MG63 (cell line): Measurements from ENCODE around the gene FAM47E. TPM values are rescaled to one million over a fixed set of nuclear protein-coding genes. Genes with fewer than 3 reads are reported as not detected.
"Not testable (repeated sequence)": the region's sequence is repeated elsewhere in the genome, so short reads cannot be mapped to it uniquely, and the experiment has no call there.

Source experiments
- DNase-seq: peaks from one replicate; pipeline ENCODE4 v3.0.0-alpha.2; 2020
- H3K27me3 ChIP-seq: fragments of 250-450 bp; sonication (Bioruptor Pico); 2 replicates; pipeline ENCODE4 v1.5.1; 2020; ENCODE audit warnings: mild to moderate bottlenecking, moderate library complexity
- H3K36me3 ChIP-seq: fragments of 250-450 bp; sonication (Bioruptor Pico); 2 replicates; pipeline ENCODE4 v1.5.1; 2020; ENCODE audit warnings: mild to moderate bottlenecking, moderate library complexity
- H3K4me3 ChIP-seq: fragments of 250-450 bp; sonication (Bioruptor Pico); 2 replicates; pipeline ENCODE4 v1.5.1; 2020; ENCODE audit warnings: mild to moderate bottlenecking, moderate library complexity
- H3K9me3 ChIP-seq: fragments of 250-450 bp; sonication (Bioruptor Pico); 2 replicates; pipeline ENCODE4 v1.5.1; 2020; ENCODE audit warnings: mild to moderate bottlenecking, moderate library complexity
- total RNA-seq: library from RNA; depleted of rRNA; stranded (reverse); fragments of >200 nt; shearing (Covaris generic); gene quantifications from 2 replicates; pipeline ENCODE4 v1.2.3, GENCODE V29; 2014; ENCODE audit warnings: low replicate concordance

FAM47E gene
- total RNA-seq, 1 experiment from 2014 or later, result 0.16 TPM

DNA sequence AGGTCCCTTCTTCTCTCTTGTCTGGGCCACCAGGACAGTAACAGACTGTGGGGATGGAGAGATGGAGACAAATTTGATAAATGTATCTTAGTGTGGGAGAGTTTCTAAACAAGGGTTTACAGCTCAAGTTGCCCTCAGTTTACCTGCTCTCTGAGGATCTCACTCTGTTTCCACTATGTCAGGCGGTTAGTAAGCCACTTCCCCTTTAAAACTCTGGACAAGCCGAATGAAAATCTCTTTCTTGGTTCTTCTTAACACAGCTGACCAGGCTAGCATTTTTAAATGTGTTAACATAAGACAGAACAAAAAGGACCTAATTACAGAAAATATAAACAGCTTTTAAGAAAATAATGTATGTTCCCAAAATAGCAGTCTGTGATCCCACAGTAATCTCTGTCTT, 35.0 kb upstream of the FAM47E start:
- Histone ChIP-seq H3K4me3 (no peak overlapping the region), H3K27me3 (no peaks in the 10 kb centered on the region), H3K9me3 (no peaks in the 10 kb centered on the region), H3K36me3 (no peaks in the 10 kb centered on the region)
- DNase-seq, result no peak

DNA sequence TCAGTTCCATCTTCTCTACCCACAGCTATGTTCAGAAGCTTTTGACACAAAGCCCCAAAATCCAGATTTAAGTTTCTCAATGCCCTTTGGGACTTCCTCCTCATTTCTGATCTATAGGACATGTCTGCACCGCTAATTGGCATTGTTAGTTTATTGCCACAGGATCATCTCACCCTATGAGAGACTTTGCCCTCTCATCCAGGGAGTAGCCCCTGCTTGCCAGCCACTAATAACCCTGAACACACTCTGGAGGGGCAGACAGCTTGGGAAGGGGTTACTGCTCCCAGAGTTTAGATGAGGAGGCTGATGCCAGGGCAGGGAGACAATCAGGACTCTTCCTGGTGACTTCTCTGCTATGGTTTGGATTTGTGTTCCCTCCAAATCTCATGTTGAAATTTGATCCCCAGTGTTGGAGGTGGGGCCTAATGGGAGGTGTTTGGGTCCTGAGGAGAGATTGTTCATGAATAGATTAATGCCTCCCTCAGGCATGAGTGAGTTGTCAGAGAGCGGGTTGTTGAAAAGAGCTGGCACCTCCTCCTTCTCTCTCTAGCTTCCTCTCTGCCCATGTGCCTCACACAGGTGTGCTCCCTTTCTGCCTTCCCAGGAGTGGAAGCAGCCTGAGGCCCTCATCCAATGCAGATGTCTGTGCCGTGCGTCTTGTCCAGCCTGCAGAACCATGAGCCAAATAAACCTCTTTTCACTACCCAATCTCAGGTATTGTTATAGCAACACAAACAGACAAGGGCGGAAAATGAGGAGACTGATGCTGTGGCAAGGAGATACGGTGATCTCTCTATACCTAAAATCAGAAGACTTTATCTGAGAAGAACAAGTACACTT, 34.3 kb upstream of the FAM47E start:
- Histone ChIP-seq H3K4me3 (no peak overlapping the region), H3K36me3 (no peaks in the 10 kb centered on the region), H3K27me3 (no peaks in the 10 kb centered on the region), H3K9me3 (no peaks in the 10 kb centered on the region)
- DNase-seq, result no peak

DNA sequence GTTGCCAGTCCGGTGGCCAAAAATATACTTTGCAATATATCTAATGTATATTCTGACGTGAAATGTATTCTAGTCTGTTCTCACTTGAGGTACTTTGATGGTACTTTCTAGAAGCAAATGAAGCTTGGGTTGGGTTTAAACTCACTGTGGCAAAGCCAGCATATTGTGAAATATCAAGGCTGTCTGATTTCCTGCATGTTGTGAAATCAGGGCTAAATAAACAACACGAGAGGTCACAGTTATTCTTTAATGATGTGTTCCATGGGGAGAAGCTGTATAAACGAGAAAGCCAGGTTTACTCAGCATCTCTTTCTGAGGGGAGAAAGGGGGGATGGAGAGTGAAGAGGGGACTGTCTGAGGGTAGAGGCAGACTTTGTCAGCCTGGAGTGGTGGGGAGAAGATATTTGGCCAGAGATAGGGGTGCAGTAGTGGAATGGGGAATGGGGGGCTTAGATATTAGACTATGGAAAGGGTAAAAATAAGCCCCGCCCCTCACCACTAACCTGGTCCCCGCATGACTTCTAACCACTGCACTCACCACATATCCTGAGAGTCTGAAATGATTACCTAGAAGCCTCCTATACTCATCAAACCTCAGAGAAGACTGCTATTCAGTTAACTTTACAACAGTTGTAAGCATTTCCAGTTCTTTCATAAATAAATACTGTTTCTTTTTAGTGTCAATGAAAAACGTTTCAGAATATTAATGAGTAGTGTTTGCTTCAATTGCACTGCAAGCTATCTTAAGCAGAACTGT, 32.0 kb upstream of the FAM47E start:
- Histone ChIP-seq H3K9me3 (no peaks in the 10 kb centered on the region), H3K4me3 (no peak overlapping the region), H3K27me3 (no peaks in the 10 kb centered on the region), H3K36me3 (no peaks in the 10 kb centered on the region)
- no peak for DNase-seq

DNA sequence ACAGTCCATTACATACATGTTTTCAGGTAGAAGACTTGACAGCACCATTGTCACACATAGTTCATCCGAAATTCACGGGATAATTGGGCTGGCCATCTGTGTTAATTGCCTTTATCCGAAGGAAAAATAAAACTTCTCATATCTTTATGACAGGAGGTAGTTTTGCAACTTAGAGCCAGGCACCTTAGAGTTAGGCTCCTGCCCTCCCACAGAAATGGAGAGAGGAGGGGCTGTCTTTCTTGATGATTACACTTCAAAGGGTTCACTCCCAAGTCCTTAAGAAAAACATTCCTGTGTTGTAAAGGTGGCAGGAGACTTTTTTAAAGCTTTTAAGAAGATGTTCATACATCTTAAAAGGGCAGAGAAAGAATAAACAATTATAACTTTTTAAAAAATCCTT, 27.4 kb upstream of the FAM47E start:
- H3K9me3 ChIP-seq, result no peaks in the 10 kb centered on the region
- H3K4me3 ChIP-seq, result no peak overlapping the region
- H3K36me3 ChIP-seq, result no peaks in the 10 kb centered on the region
- DNase-seq, result no peak
- H3K27me3 ChIP-seq, result no peaks in the 10 kb centered on the region

DNA sequence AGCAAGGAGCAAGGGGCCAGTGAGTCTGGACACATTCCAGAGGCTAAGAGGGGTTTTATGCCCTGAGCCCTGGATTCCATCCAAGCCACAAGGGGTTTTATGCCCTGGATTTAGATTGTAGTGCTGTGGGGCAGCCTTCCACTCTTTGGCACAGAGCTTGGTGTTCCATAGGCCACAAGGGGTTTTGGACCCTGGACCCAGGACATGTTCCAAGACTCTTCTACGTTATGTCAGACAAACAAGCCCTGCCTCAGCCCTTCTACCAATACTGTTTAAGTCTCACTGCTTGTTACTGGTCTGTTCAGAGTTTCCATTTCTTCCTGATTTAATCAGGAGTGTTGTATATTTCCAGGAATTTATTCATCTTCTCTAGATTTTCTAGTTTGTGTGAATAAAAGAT, 25.1 kb upstream of the FAM47E start:
- Histone ChIP-seq H3K4me3 (no peak overlapping the region), H3K9me3 (no peaks in the 10 kb centered on the region), H3K27me3 (no peaks in the 10 kb centered on the region), H3K36me3 (no peaks in the 10 kb centered on the region)
- no peak for DNase-seq

DNA sequence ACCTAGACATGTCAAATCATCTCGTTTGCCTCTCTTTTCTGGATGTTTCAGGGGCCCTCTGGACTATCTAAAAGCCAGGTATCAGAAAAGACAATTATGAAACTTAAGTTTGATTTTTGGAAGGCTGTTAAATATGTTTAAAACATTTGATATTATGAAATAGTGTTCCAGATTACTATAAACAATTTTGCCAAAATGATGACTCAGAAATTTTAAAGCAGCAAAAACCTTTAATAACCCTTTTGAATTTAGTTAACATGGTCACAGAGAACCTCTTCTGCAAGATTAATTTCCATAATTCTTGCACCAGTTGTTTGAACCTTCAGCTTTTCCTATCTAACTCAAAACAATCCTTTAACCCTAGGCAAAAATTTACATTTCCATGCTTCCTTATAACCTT, 18.8 kb upstream of the FAM47E start:
- H3K27me3 ChIP-seq, result no peaks in the 10 kb centered on the region
- DNase-seq, result no peak
- no peaks in the 10 kb centered on the region for H3K36me3 ChIP-seq
- no peaks in the 10 kb centered on the region for H3K9me3 ChIP-seq
- H3K4me3 ChIP-seq, result no peak overlapping the region

DNA sequence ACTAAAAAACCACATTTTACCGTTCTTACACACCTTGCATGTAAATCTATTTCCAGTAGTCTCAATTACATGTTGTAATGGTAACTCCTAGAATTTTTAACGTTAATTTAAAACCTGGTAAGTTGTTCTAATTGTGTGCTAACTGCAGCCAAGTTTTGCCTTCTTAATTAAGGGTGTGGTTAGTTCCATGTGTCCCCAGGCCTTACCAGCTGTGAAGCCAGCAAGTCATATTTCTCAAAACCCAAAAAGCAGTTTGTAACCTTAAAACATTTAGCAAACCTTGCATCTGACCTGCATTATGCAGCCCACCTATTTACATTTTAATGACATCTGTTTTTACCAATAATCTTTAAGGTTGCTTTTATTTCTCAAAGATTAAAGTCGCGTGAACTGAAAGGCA, 18.4 kb upstream of the FAM47E start:
- no peaks in the 10 kb centered on the region for H3K36me3 ChIP-seq
- H3K4me3 ChIP-seq, result no peak overlapping the region
- no peaks in the 10 kb centered on the region for H3K9me3 ChIP-seq
- H3K27me3 ChIP-seq, result no peaks in the 10 kb centered on the region
- no peak for DNase-seq

DNA sequence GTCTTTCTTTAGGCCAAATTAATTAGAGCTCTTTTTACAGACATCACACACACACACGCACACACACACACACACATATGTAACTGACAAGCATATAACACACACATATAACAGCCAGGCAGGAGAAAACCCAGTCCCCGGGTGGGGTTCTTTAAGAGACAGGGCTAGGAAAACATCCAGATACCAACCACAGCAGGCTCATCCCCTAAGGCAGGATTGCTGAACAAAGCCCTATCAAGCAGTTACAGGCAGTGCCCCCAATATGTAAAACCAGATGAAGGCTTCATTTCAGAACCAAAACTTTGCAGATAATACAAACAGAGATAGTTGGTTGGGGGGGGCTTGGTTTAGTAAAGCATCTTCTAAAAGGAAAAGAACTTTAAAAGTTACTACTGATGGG, 18.0 kb upstream of the FAM47E start:
- H3K9me3 ChIP-seq, result no peaks in the 10 kb centered on the region
- H3K27me3 ChIP-seq, result no peaks in the 10 kb centered on the region
- H3K36me3 ChIP-seq, result no peaks in the 10 kb centered on the region
- no peak overlapping the region for H3K4me3 ChIP-seq
- no peak for DNase-seq

DNA sequence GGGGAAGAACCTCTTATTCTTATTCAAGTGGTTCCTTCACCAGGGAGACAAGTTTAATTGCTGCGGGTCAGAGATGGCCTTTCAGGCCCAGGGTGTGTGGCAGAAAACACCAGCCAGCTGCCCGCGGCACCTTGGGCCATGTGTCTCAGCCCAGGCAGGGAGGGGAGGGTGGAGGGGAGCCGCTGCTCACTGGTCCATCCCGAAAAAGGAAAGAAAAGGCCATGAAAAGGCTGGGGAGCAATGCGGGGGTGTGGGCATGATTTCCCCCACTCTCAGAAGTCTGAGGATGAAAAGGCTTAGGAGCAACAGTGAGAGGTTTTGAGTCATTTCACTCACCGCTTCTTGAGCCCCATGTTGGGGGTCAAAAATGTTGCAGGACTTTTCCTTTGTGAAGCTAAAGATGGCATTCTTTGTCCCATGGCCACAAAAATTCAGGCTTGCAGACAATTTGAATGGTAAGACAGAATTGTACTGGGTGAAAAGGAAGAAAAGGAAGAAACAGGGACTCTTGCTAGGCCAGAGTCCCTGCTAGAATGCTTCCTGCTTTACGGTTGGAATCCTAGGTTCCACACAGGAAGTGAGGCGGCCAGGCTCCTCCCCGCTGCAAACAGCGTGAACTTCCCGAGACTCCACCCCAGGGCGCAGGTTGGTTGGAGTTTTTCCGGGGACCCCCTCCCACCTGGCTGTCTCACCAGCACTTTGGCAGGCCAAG, 17.4 kb upstream of the FAM47E start:
- Histone ChIP-seq H3K9me3 (no peaks in the 10 kb centered on the region), H3K27me3 (no peaks in the 10 kb centered on the region), H3K36me3 (no peaks in the 10 kb centered on the region), H3K4me3 (no peak overlapping the region)
- DNase-seq, result no peak

DNA sequence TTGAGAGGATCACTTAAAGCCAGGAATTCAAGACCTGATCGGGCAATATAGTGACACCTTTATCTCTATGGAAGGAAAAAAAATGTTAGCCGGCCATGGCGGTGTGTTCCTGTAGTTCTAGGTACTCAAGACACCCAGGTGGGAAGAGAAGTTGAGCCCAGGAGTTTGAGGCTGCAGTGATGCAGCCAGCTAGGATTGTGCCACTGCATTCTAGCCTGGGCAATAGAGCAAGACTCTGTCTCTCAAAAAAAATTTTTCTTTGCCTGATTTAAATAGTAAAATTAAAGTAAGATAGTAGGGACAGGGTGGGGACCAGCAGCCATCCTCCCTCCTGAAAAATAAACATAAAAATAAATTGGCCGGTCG, 16.9 kb upstream of the FAM47E start:
- Histone ChIP-seq H3K36me3 (no peaks in the 10 kb centered on the region), H3K4me3 (no peak overlapping the region), H3K27me3 (no peaks in the 10 kb centered on the region), H3K9me3 (no peaks in the 10 kb centered on the region; the same call in 1 of the 2 replicates)
- no peak for DNase-seq

DNA sequence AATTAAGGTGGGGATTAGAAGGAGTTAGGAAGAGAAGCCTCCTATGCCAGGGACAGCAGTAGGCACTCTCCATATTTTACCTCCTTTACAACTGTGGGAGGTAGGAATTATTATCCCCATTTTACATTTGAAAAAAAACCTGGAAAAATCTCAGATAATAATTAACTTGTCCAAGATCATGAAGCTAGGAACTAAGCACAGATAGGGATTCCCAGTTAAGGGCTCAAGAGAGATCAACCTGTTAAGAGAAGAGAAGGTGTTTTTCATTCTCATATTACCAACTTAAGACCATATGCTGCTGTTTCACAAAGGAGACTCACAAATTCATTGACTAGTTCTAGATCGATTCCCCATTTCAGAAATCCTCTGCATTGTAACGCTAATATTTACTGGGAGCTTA, 16.1 kb upstream of the FAM47E start:
- no peaks in the 10 kb centered on the region for H3K27me3 ChIP-seq
- H3K36me3 ChIP-seq, result no peaks in the 10 kb centered on the region
- peaks cover 6% of the 10 kb centered on the region for H3K9me3 ChIP-seq
- DNase-seq, result no peak
- no peak overlapping the region for H3K4me3 ChIP-seq

DNA sequence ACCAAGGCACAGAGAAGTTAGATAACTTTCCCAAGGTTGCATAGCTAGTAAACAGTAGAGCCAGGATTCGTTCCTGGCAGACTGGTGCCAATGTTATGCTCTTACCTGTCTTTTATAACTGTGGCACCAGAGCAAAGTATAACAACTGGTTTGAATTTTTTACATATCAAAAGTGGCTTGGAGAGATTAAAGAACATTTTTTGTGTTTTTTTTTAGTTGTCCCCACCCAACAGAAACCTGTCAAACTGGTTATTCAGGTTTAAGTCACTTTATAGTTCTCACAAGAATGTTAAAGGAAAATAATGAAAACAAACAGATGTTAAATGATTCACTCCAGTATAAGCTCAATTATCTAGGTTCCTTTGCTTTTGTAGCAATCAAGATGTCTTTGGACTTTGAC, 15.6 kb upstream of the FAM47E start:
- Histone ChIP-seq H3K36me3 (no peaks in the 10 kb centered on the region), H3K27me3 (no peaks in the 10 kb centered on the region), H3K9me3 (peaks cover 11% of the 10 kb centered on the region), H3K4me3 (no peak overlapping the region)
- no peak for DNase-seq

DNA sequence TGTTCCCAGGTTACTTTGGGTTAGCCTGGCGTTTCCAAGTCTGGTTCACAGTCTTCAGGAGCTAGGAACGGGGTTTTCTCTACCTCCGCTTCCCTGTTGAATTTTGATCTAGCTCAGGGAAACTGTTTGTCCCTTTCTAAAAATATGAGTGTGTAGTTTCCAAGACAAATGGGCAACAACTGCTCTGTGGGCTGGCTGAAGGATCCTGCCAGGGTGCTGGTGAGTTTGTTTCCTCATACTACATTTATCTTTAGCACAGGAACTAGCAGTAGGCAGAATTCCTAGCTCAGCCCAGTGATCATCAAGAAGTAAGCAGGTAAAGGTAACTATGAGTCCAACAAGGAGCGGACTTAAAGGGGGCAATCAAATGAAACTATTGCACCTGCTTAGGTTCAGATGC, 13.3 kb upstream of the FAM47E start:
- no peaks in the 10 kb centered on the region for H3K36me3 ChIP-seq

DNA sequence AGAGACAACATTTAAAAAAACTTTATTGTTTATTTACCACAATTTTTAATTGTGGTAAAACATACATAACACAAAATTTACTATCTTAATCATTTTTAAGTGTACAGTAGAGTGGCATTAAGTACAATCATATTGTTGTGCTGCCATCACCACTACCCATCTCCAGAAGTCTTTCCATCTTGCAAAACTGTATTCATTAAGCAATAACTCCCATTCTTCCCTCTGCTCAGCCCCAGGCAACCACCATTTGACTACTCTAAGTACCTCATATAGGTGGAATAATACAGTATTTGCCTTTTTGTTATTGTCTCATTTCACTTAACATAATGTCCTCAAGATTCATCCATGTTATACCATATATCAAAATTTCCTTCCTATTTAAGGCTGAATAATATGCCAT, 12.8 kb upstream of the FAM47E start:
- Histone ChIP-seq H3K9me3 (peaks cover 11% of the 10 kb centered on the region), H3K27me3 (no peaks in the 10 kb centered on the region), H3K4me3 (no peak overlapping the region), H3K36me3 (no peaks in the 10 kb centered on the region)
- no peak for DNase-seq

More for the DNA sequence above, 13.3 kb upstream of the FAM47E start:
- H3K27me3 ChIP-seq, result no peaks in the 10 kb centered on the region
- H3K4me3 ChIP-seq, result no peak overlapping the region
- no peak for DNase-seq
- peaks cover 11% of the 10 kb centered on the region for H3K9me3 ChIP-seq

DNA sequence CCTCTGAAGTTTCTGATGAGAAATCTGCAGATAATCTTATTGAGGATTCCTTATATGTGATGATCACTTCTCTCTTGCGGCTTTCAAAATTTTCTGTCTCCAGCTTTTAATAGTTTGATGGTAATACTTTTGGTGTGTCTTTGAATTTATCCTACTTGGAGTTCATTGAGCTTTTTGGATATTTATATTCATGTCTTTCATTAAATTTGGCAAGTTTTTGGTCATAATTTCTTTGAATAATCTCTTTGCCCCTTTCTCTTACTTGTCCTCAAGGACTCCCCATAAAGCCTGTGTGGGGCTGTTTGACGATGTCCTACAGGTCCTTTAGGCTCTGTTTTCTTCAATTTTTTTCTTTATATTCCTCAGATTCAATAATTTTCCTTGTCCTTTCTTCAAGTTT, 11.3 kb upstream of the FAM47E start:
- Histone ChIP-seq H3K36me3 (no peaks in the 10 kb centered on the region), H3K27me3 (no peaks in the 10 kb centered on the region), H3K4me3 (no peak overlapping the region), H3K9me3 (peaks cover 11% of the 10 kb centered on the region)
- DNase-seq, result no peak

DNA sequence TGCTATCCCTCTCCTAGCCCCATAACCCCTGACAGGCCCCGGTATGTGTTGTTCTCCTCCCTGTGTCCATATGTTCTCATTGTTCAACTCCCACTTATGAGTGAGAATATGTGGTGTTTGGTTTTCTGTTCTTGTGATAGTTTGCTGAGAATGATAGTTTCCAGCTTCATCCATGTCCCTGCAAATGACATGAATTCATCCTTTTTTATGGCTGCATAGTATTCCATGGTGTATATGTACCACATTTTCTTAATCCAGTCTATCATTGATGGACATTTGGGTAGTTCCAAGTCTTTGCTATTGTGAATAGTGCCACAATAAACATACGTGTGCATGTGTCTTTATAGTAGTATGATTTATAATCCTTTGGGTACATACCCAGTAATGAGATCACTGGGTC, 7.6 kb upstream of the FAM47E start:
- not testable (repeated sequence) for H3K4me3 ChIP-seq, DNase-seq, H3K36me3 ChIP-seq, H3K27me3 ChIP-seq
- H3K9me3 ChIP-seq, result peaks cover 11% of the 10 kb centered on the region

DNA sequence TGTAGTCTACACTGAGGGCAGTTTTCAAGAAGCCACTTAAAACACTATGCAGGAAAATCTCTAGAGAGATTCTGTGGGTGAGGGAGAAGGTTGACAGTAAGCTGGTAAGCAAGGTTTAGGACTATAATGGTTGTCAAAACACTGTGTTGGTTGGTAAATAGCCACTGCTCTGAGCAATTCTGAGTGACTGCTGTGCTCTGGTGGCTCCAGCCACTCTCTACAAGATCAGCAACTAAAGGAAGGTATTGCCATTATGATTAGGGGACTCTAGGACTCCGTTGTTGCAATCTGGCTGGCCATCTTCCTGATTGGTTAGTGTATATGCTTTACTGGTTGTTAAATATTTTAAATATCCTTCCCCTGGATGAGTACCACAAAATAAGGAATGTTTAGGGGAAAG, 5.5 kb upstream of the FAM47E start:
- peaks cover 17% of the 10 kb centered on the region for H3K27me3 ChIP-seq

More for the DNA sequence above, 5.5 kb upstream of the FAM47E start:
- Histone ChIP-seq H3K9me3 (no peaks in the 10 kb centered on the region; the same call in 1 of the 2 replicates), H3K36me3 (no peaks in the 10 kb centered on the region), H3K4me3 (no peak overlapping the region)
- DNase-seq, result no peak
